Peyer's patch (tissue), 4 donors: ENCODE data around the gene ESYT2. TPM values are rescaled to one million over a fixed set of nuclear protein-coding genes. Genes with fewer than 3 reads are reported as not detected.

Experiments
- total RNA-seq, 4 donors: library from RNA; depleted of rRNA; stranded (reverse); fragments of >200 nt; gene quantifications; one replicate each; pipeline ENCODE4 v1.1.0, GENCODE V29; 2016

Gene ESYT2
- total RNA-seq, 4 donors from 2014 or later, result 53.6 to 137 (median 71.0) TPM

Other genes with a start within 250 kb of the ESYT2 start
- 10 to 100 TPM; 14.9 to 34.3 (median 21.3) TPM for gene PTPRN2, start 241.7 kb downstream of the ESYT2 start, total RNA-seq
- gene NCAPG2, start 124.7 kb downstream of the ESYT2 start, total RNA-seq, result 10 to 100 TPM in 1 of 4 donors, 1 to 10 TPM in 3; 3.9 to 14.0 (median 5.8) TPM
- gene DYNC2I1, start 27.0 kb upstream of the ESYT2 start, total RNA-seq, result 100 to 1,000 TPM in 1 of 4 donors, 10 to 100 TPM in 3; 22.9 to 107 (median 65.3) TPM